ENCODE data around the gene KRTAP10-2. TPM values are rescaled to one million over a fixed set of nuclear protein-coding genes. Genes with fewer than 3 reads are reported as not detected.

Gene KRTAP10-2
- total and polyA plus RNA-seq, 8 donors: 0.24 TPM; not detected in 7

- H3K27ac ChIP-seq: no peak overlapping the region
- H3K4me3 ChIP-seq: no peak overlapping the region
- ATAC-seq: no peak
- peak in 2 of 4 donors; percentile 27 to 78 for DNase-seq
- no peaks in the 10 kb centered on the region for H3K9me3 ChIP-seq
- H3K4me1 ChIP-seq: no peaks in the 10 kb centered on the region
- TF ChIP-seq CTCF (IDR thresholded peaks at IDR 0.05): no peak
- no peaks in the 10 kb centered on the region for H3K36me3 ChIP-seq
- intact Hi-C loops (cut with DNase I): no loop called here
- H3K27me3 ChIP-seq: peaks cover 0 to 49% of the 10 kb centered on the region in 2 donors
These were observed 48.9 kb downstream of the KRTAP10-2 start for GRCh38 chr21:44502171-44502958.

Other genes starting within 250 kb of the KRTAP10-2 start
- 10 to 100 TPM; 20.8 to 21.4 TPM for gene CFAP410, start 212.1 kb downstream of the KRTAP10-2 start, total RNA-seq
- gene CFAP410, start 212.1 kb downstream of the KRTAP10-2 start, polyA plus RNA-seq (ENCODE audit: insufficient read length in 6 of 6): 10 to 100 TPM; 16.5 to 31.5 (median 20.7) TPM
- gene TRPM2, start 197.9 kb downstream of the KRTAP10-2 start, total RNA-seq: 10 to 100 TPM; 11.0 to 25.6 TPM
- 1 to 10 TPM; 1.2 to 1.8 (median 1.5) TPM for gene TRPM2, start 197.9 kb downstream of the KRTAP10-2 start, polyA plus RNA-seq (ENCODE audit: insufficient read length in 6 of 6)
- gene LRRC3, start 96.0 kb downstream of the KRTAP10-2 start, total RNA-seq: 1 to 10 TPM; 2.4 to 5.7 TPM
- gene LRRC3, start 96.0 kb downstream of the KRTAP10-2 start, polyA plus RNA-seq (ENCODE audit: insufficient read length in 6 of 6): 1 to 10 TPM; 4.9 to 7.0 (median 6.3) TPM
- gene KRTAP10-1, start 11.3 kb downstream of the KRTAP10-2 start, total RNA-seq: not detected
- gene KRTAP10-1, start 11.3 kb downstream of the KRTAP10-2 start, polyA plus RNA-seq (ENCODE audit: insufficient read length in 6 of 6): not detected
- not detected for gene KRTAP10-3, start 7.3 kb upstream of the KRTAP10-2 start, total RNA-seq
- not detected for gene KRTAP10-3, start 7.3 kb upstream of the KRTAP10-2 start, polyA plus RNA-seq (ENCODE audit: insufficient read length in 6 of 6)
- gene KRTAP10-4, start 22.2 kb upstream of the KRTAP10-2 start, total RNA-seq: not detected
- gene KRTAP10-4, start 22.2 kb upstream of the KRTAP10-2 start, polyA plus RNA-seq (ENCODE audit: insufficient read length in 6 of 6): not detected
- gene KRTAP10-5, start 29.1 kb upstream of the KRTAP10-2 start, total RNA-seq: not detected
- gene KRTAP10-5, start 29.1 kb upstream of the KRTAP10-2 start, polyA plus RNA-seq (ENCODE audit: insufficient read length in 6 of 6): not detected
- gene KRTAP10-6, start 41.0 kb upstream of the KRTAP10-2 start, total RNA-seq: not detected
- not detected for gene KRTAP10-6, start 41.0 kb upstream of the KRTAP10-2 start, polyA plus RNA-seq (ENCODE audit: insufficient read length in 6 of 6)
- not detected for gene KRTAP10-7, start 49.1 kb upstream of the KRTAP10-2 start, total RNA-seq
- gene KRTAP10-7, start 49.1 kb upstream of the KRTAP10-2 start, polyA plus RNA-seq (ENCODE audit: insufficient read length in 6 of 6): not detected
- not detected for gene KRTAP10-8, start 60.6 kb upstream of the KRTAP10-2 start, total RNA-seq
- gene KRTAP10-8, start 60.6 kb upstream of the KRTAP10-2 start, polyA plus RNA-seq (ENCODE audit: insufficient read length in 6 of 6): not detected
- gene KRTAP10-9, start 75.6 kb upstream of the KRTAP10-2 start, total RNA-seq: not detected
- gene KRTAP10-9, start 75.6 kb upstream of the KRTAP10-2 start, polyA plus RNA-seq (ENCODE audit: insufficient read length in 6 of 6): not detected
- gene KRTAP10-10, start 85.9 kb upstream of the KRTAP10-2 start, total RNA-seq: not detected
- not detected for gene KRTAP10-10, start 85.9 kb upstream of the KRTAP10-2 start, polyA plus RNA-seq (ENCODE audit: insufficient read length in 6 of 6)
- gene KRTAP10-11, start 94.9 kb upstream of the KRTAP10-2 start, total RNA-seq: not detected
- gene KRTAP10-11, start 94.9 kb upstream of the KRTAP10-2 start, polyA plus RNA-seq (ENCODE audit: insufficient read length in 6 of 6): not detected
- not detected for gene KRTAP12-4, start 103.2 kb upstream of the KRTAP10-2 start, total RNA-seq
- gene KRTAP12-4, start 103.2 kb upstream of the KRTAP10-2 start, polyA plus RNA-seq (ENCODE audit: insufficient read length in 6 of 6): not detected
- gene KRTAP12-3, start 106.4 kb upstream of the KRTAP10-2 start, total RNA-seq: not detected
- gene KRTAP12-3, start 106.4 kb upstream of the KRTAP10-2 start, polyA plus RNA-seq (ENCODE audit: insufficient read length in 6 of 6): not detected
- gene KRTAP12-2, start 115.4 kb upstream of the KRTAP10-2 start, total RNA-seq: not detected
- gene KRTAP12-2, start 115.4 kb upstream of the KRTAP10-2 start, polyA plus RNA-seq (ENCODE audit: insufficient read length in 6 of 6): not detected
- gene KRTAP12-1, start 130.7 kb upstream of the KRTAP10-2 start, total RNA-seq: not detected
- gene KRTAP12-1, start 130.7 kb upstream of the KRTAP10-2 start, polyA plus RNA-seq (ENCODE audit: insufficient read length in 6 of 6): not detected
- gene KRTAP10-12, start 145.7 kb upstream of the KRTAP10-2 start, total RNA-seq: not detected
- gene KRTAP10-12, start 145.7 kb upstream of the KRTAP10-2 start, polyA plus RNA-seq (ENCODE audit: insufficient read length in 6 of 6): not detected
- under 1 TPM; 0.10 to 0.26 TPM for gene TSPEAR, start 160.1 kb upstream of the KRTAP10-2 start, total RNA-seq
- 1 to 10 TPM; 2.4 to 4.7 (median 3.5) TPM for gene TSPEAR, start 160.1 kb upstream of the KRTAP10-2 start, polyA plus RNA-seq (ENCODE audit: insufficient read length in 6 of 6)

All from left lung (tissue), 10 donors.